HCT116 (cell line): ENCODE results near the gene RBM42. TPM values are rescaled to one million over a fixed set of nuclear protein-coding genes. Genes with fewer than 3 reads are reported as not detected.

Source experiments
- ATAC-seq: fragments of 200-7000 bp; cut with Tn5 transposase; 2 replicates; pipeline ENCODE4 v1.9.1; 2020; ENCODE audit warnings: mild to moderate bottlenecking, moderate library complexity
- BruUV-seq: library from RNA; stranded (reverse); fragments of 400-500 nt; replicated peaks from 2 replicates; lab custom pipeline; 2021; lab: Mats Ljungman, UMichigan
- CTCF ChIA-PET: fragments of 300-600 bp; sonication (Branson Sonifier 250); formaldehyde crosslinking; loops from one replicate; lab custom pipeline; 2021; ENCODE audit warnings: antibody characterized with exemption; lab: Charles Lee
- POLR2A ChIA-PET: fragments of 300-600, 350-600 bp; sonication (Branson Sonifier 250); formaldehyde crosslinking; loops from one replicate; lab custom pipeline; 2021; ENCODE audit warnings: antibody characterized with exemption; lab: Charles Lee
- RAD21 ChIA-PET, 2 experiments: fragments of 300-600 bp; sonication (Branson Sonifier 250); formaldehyde crosslinking; loops; one replicate each; lab custom pipeline; 2023; ENCODE audit warnings: low total read pairs in 2 of 2; ENCODE audit not compliant: uncharacterized antibody in 2 of 2, unreplicated experiment in 2 of 2, low non-redundant PET in 1 of 2; lab: Charles Lee
- DNase-seq: peaks from one replicate; pipeline ENCODE4 v3.0.0-alpha.2; 2010; ENCODE audit warnings: low read depth, low spot score
- H2AFZ ChIP-seq: fragments of 200-600 bp; shearing (Covaris generic), sonication (generic); 2 replicates; pipeline ENCODE4 v1.6.1; 2017; ENCODE audit warnings: low read depth, mixed run types, mixed read lengths, antibody characterized with exemption, low read length; ENCODE audit not compliant: poor library complexity, severe bottlenecking
- H3K27ac ChIP-seq: 2 replicates; pipeline ENCODE4 v1.5.1; 2012; ENCODE audit warnings: low read depth, low read length
- H3K27me3 ChIP-seq: fragments of 200-600 bp; sonication (generic); 2 replicates; pipeline ENCODE4 v1.6.1; 2016; ENCODE audit warnings: mixed run types, low read length, mixed read lengths; ENCODE audit not compliant: insufficient read depth
- H3K36me3 ChIP-seq, 2 experiments: fragments of 200-500 bp in 1 of 2; fragments of 200-600 bp in 1 of 2; sonication (Bioruptor generic) in 1 of 2; sonication (generic) in 1 of 2; 2 replicates each; pipeline versions ENCODE4 v1.5.1 to v1.6.1; 2014 to 2016; ENCODE audit warnings: low read length in 2 of 2, inconsistent platforms in 1 of 2, mixed read lengths in 1 of 2, mixed run types in 1 of 2; ENCODE audit not compliant: insufficient read depth in 2 of 2, control insufficient read depth in 1 of 2
- H3K4me1 ChIP-seq, 2 experiments: fragments of 200-600 bp in 1 of 2; sonication (generic) in 1 of 2; 2 replicates each; pipeline versions ENCODE4 v1.5.1 to v1.6.1; 2012 to 2017; ENCODE audit warnings: low read length in 2 of 2, inconsistent platforms in 1 of 2, mild to moderate bottlenecking in 1 of 2, mixed read lengths in 1 of 2, mixed run types in 1 of 2, moderate library complexity in 1 of 2; ENCODE audit not compliant: insufficient read depth in 2 of 2, control insufficient read depth in 1 of 2
- H3K4me2 ChIP-seq: fragments of 200-600 bp; sonication (generic); 2 replicates; pipeline ENCODE4 v1.6.1; 2017; ENCODE audit warnings: mixed run types, low read length, mixed read lengths
- H3K4me3 ChIP-seq, 2 experiments: fragments of 200-600 bp in 1 of 2; sonication (generic) in 1 of 2; replicated peaks in 1 of 2; 2 replicates each; pipeline ENCODE4 v1.5.1; 2011 to 2016; ENCODE audit warnings: low read length in 2 of 2, control low read depth in 1 of 2, low read depth in 1 of 2, mild to moderate bottlenecking in 1 of 2, mixed read lengths in 1 of 2, mixed run types in 1 of 2
- H3K79me2 ChIP-seq: fragments of 200-600 bp; sonication (generic); 2 replicates; pipeline ENCODE4 v1.6.1; 2017; ENCODE audit warnings: mild to moderate bottlenecking, mixed run types, low read length, moderate library complexity, mixed read lengths; ENCODE audit not compliant: insufficient read depth
- H3K9ac ChIP-seq: fragments of 200-600 bp; sonication (generic); 2 replicates; pipeline ENCODE4 v1.6.1; 2016; ENCODE audit warnings: low read length, mixed read lengths
- H3K9me2 ChIP-seq: fragments of 200-600 bp; sonication (generic), shearing (Covaris generic); 2 replicates; pipeline ENCODE4 v1.6.1; 2017; ENCODE audit warnings: mixed run types, mild to moderate bottlenecking, moderate library complexity; ENCODE audit not compliant: insufficient read depth
- H3K9me3 ChIP-seq, 2 experiments: fragments of 200-500 bp in 1 of 2; fragments of 200-600 bp in 1 of 2; sonication (Bioruptor generic) in 1 of 2; sonication (generic) in 1 of 2; 2 replicates each; pipeline ENCODE4 v1.6.1; 2014 to 2017; ENCODE audit warnings: low read length in 2 of 2, mixed read lengths in 2 of 2, inconsistent platforms in 1 of 2, low read depth in 1 of 2, mild to moderate bottlenecking in 1 of 2, mixed run types in 1 of 2, moderate library complexity in 1 of 2; ENCODE audit not compliant: control insufficient read depth in 1 of 2, insufficient read depth in 1 of 2
- H4K20me1 ChIP-seq: fragments of 200-600 bp; sonication (generic), shearing (Covaris generic); 2 replicates; pipeline ENCODE4 v1.6.1; 2017; ENCODE audit warnings: mixed run types, mild to moderate bottlenecking, moderate library complexity; ENCODE audit not compliant: insufficient read depth
- EGR1 ChIP-seq: IDR thresholded peaks from 2 replicates; pipeline ENCODE4 v1.6.1; 2012; ENCODE audit warnings: low read depth
- ELF1 ChIP-seq: IDR thresholded peaks from 2 replicates; pipeline ENCODE4 v1.6.1; 2012; ENCODE audit warnings: low read depth, borderline replicate concordance
- EZH2phosphoT487 ChIP-seq: fragments of 200-600 bp; IDR thresholded peaks from 2 replicates; pipeline ENCODE4 v1.6.1; 2018; ENCODE audit warnings: antibody characterized with exemption, borderline replicate concordance
- FOSL1 ChIP-seq: IDR thresholded peaks from 2 replicates; pipeline ENCODE4 v1.6.1; 2012; ENCODE audit warnings: low read depth
- POLR2AphosphoS5 ChIP-seq: IDR thresholded peaks from 2 replicates; pipeline ENCODE4 v1.6.1; 2011; ENCODE audit warnings: mild to moderate bottlenecking, low read depth, low read length, moderate library complexity
- RAD21 ChIP-seq: IDR thresholded peaks from 2 replicates; pipeline ENCODE4 v1.6.1; 2012; ENCODE audit warnings: low read depth, mild to moderate bottlenecking
- SRF ChIP-seq: IDR thresholded peaks from 2 replicates; pipeline ENCODE4 v1.6.1; 2012; ENCODE audit warnings: low read depth
- TCF7L2 ChIP-seq: IDR thresholded peaks from 2 replicates; pipeline ENCODE4 v1.7.0; 2011; ENCODE audit warnings: borderline replicate concordance, inconsistent platforms; ENCODE audit not compliant: insufficient read depth, insufficient read length; ENCODE audit errors: extremely low read depth
- YY1 ChIP-seq: IDR thresholded peaks from 2 replicates; pipeline ENCODE4 v1.6.1; 2011; ENCODE audit warnings: low read length, low read depth, moderate library complexity, mild to moderate bottlenecking; ENCODE audit not compliant: insufficient replicate concordance; ENCODE audit errors: extremely low read depth
- ZFX ChIP-seq: fragments of 450-650 bp; IDR thresholded peaks from 2 replicates; pipeline ENCODE4 v1.6.1; 2017
- intact Hi-C: fragments of 100-400 bp; cut with micrococcal nuclease; formaldehyde crosslinking; loops from 2 replicates; pipeline ENCODE4 v1.10.0; 2022
- total RNA-seq: library from RNA; stranded (reverse); gene quantifications from one replicate; pipeline ENCODE4 v1.2.1, GENCODE V29; 2021; ENCODE audit not compliant: unreplicated experiment
- TF ChIP-seq, protein P1 (sequence below): IDR thresholded peaks from 2 replicates; pipeline ENCODE4 v1.6.1; 2012; ENCODE audit warnings: low read depth
- TF ChIP-seq, protein P2 (sequence below): IDR thresholded peaks from 2 replicates; pipeline ENCODE4 v1.6.1; 2011; ENCODE audit warnings: mild to moderate bottlenecking, low read length, moderate library complexity; ENCODE audit not compliant: insufficient replicate concordance; ENCODE audit errors: extremely low read depth

RBM42 gene
- total RNA-seq, 1 experiment from 2014 or later = 87.2 TPM

DNA sequence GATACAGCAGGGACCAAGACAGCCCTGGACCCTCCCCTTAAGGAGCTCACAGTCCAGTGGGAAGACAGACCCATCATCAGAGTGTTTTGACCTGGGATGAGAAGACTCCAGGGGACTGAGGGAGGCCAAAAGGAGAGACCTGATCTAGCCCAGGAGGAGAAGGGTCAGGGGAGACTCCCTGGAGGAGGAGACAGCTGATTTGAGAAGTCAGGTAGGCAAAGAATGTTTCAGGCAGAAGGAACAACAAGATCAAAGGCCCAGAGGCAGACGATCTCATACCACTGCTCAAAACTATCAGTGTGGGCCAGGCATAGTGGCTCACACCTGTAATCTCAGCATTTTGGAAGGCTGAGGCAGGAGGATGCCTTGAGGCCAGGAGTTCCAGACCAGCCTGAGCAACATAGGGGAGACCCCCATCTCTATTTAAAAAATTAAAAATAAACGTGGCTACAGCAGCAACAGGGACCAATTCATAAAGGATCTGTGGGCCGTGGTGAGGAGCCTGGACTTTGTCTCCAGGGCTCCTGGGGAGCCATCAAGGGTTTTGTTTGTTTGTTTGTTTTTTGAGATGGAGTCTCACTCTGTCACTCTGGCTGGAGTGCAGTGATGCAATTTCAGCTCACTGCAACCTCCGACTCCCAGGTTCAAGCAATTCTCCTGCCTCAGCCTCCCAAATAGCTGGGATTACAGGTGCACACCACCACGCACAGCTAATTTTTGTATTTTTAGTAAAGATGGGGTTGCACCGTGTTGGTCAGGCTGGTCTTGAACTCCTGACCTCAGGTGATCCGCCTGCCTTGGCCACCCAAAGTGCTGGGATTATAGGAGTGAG, 17.1 kb downstream of the RBM42 start:
- Histone ChIP-seq H3K9me2 (no peaks in the 10 kb centered on the region), H3K9ac (no peak overlapping the region), H3K4me3 (no peak overlapping the region), H3K36me3 (peaks cover 0 to 5% of the 10 kb centered on the region in 2 experiments; a peak in 2 of 4 replicates), H2AFZ (no peak overlapping the region), H3K79me2 (peaks cover 27% of the 10 kb centered on the region), H4K20me1 (no peaks in the 10 kb centered on the region), H3K27me3 (no peaks in the 10 kb centered on the region), H3K4me1 (peaks cover 14 to 56% of the 10 kb centered on the region in 2 experiments; a peak in 3 of 4 replicates), H3K4me2 (peak overlapping the region; percentile 99), H3K27ac (peak overlapping the region; percentile 9), H3K9me3 (no peaks in the 10 kb centered on the region)
- ATAC-seq (no peak), DNase-seq (no peak)
- POLR2A ChIA-PET = interaction anchor here (0.7 kb wide), 1 partner anchor 12 kb away, joined by 4 read pairs; no protein-coding TSS in a partner anchor
- no peak for TF ChIP-seq RAD21
- no peak for TF ChIP-seq ELF1
- no peak for TF ChIP-seq FOSL1
- no peak for TF ChIP-seq EGR1
- TF ChIP-seq, protein P1, sequence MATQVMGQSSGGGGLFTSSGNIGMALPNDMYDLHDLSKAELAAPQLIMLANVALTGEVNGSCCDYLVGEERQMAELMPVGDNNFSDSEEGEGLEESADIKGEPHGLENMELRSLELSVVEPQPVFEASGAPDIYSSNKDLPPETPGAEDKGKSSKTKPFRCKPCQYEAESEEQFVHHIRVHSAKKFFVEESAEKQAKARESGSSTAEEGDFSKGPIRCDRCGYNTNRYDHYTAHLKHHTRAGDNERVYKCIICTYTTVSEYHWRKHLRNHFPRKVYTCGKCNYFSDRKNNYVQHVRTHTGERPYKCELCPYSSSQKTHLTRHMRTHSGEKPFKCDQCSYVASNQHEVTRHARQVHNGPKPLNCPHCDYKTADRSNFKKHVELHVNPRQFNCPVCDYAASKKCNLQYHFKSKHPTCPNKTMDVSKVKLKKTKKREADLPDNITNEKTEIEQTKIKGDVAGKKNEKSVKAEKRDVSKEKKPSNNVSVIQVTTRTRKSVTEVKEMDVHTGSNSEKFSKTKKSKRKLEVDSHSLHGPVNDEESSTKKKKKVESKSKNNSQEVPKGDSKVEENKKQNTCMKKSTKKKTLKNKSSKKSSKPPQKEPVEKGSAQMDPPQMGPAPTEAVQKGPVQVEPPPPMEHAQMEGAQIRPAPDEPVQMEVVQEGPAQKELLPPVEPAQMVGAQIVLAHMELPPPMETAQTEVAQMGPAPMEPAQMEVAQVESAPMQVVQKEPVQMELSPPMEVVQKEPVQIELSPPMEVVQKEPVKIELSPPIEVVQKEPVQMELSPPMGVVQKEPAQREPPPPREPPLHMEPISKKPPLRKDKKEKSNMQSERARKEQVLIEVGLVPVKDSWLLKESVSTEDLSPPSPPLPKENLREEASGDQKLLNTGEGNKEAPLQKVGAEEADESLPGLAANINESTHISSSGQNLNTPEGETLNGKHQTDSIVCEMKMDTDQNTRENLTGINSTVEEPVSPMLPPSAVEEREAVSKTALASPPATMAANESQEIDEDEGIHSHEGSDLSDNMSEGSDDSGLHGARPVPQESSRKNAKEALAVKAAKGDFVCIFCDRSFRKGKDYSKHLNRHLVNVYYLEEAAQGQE = no peak
- no peak for TF ChIP-seq SRF
- TF ChIP-seq, protein P2, sequence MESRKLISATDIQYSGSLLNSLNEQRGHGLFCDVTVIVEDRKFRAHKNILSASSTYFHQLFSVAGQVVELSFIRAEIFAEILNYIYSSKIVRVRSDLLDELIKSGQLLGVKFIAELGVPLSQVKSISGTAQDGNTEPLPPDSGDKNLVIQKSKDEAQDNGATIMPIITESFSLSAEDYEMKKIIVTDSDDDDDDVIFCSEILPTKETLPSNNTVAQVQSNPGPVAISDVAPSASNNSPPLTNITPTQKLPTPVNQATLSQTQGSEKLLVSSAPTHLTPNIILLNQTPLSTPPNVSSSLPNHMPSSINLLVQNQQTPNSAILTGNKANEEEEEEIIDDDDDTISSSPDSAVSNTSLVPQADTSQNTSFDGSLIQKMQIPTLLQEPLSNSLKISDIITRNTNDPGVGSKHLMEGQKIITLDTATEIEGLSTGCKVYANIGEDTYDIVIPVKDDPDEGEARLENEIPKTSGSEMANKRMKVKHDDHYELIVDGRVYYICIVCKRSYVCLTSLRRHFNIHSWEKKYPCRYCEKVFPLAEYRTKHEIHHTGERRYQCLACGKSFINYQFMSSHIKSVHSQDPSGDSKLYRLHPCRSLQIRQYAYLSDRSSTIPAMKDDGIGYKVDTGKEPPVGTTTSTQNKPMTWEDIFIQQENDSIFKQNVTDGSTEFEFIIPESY = no peak
- TF ChIP-seq YY1 = no peak
- no peak for TF ChIP-seq ZFX
- no peak for TF ChIP-seq POLR2AphosphoS5
- no peak for TF ChIP-seq TCF7L2
- no peak for TF ChIP-seq EZH2phosphoT487
- CTCF ChIA-PET = no interaction called here
- no TSS peak for BruUV-seq
- RAD21 ChIA-PET = no interaction called here
- intact Hi-C loops = no loop called here
